Activated naive CD4-positive, alpha-beta T cell treated with anti-CD3 and anti-CD28 coated beads, Interleukin-2, amount 50 U/mL, for 24 hours (primary cell): Measurements from ENCODE around the gene GPAT3.
A peak's percentile ranks its signal among the peaks of the same experiment; 100 is the strongest.
"Not testable (repeated sequence)": the region's sequence is repeated elsewhere in the genome, so short reads cannot be mapped to it uniquely, and the experiment has no call there.

Experiments used
- H3K27ac Mint-ChIP-seq: one replicate; pipeline ENCODE4 v1.8.0; 2021; ENCODE audit warnings: mild to moderate bottlenecking, mixed read lengths
- H3K27me3 Mint-ChIP-seq: one replicate; pipeline ENCODE4 v1.8.0; 2021; ENCODE audit warnings: mixed read lengths
- H3K36me3 Mint-ChIP-seq: one replicate; pipeline ENCODE4 v1.8.0; 2021; ENCODE audit warnings: mixed read lengths
- H3K4me1 Mint-ChIP-seq: one replicate; pipeline ENCODE4 v1.8.0; 2021; ENCODE audit warnings: mixed read lengths
- H3K4me3 Mint-ChIP-seq: one replicate; pipeline ENCODE4 v1.8.0; 2021; ENCODE audit warnings: mild to moderate bottlenecking, mixed read lengths
- H3K9me3 Mint-ChIP-seq: one replicate; pipeline ENCODE4 v1.8.0; 2021; ENCODE audit warnings: mixed read lengths

GPAT3 gene

DNA sequence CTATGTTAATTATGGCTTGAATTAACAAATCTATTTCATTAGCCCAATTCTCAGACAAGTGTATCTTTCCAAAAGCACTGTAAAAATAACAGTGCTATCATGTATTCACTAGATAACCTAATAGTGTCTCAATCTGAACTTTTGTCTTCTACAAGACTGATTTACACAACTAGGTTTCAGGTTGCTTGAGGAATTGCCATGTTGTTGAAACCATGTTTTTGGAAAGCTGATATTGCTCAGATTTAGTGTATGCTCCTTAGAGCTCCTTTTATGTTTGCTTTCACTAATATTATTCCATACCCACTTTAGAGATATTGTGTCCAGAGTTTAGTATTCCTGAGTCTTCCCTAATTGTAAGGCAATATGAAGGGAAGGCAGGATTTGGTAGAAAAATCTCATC lies 70.6 kb downstream of the GPAT3 start:
- Mint-ChIP-seq H3K27me3 (no peaks in the 10 kb centered on the region), H3K4me1 (no peaks in the 10 kb centered on the region), H3K4me3 (no peak overlapping the region), H3K9me3 (peaks cover 11% of the 10 kb centered on the region), H3K36me3 (no peaks in the 10 kb centered on the region), H3K27ac (no peak overlapping the region)

DNA sequence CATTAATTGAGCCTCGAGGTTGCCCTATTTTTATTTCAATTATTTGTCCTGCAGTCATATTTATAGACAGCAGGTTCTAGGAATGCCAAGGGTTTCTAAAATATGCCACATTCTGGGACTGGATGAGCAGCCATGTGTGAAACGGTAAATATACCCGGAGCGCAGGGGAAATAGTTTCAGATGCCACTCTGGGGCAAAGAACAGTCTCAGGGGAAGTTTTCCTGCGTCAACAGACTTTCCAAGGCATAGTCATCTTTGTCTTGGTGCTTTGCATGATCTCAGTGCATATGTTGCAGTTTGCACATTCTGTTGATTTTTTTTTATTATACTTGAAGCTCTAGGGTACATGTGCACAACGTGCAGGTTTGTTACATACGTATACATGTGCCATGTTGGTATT lies 71.0 kb downstream of the GPAT3 start:
- H3K27ac Mint-ChIP-seq, result no peak overlapping the region
- peaks cover 12% of the 10 kb centered on the region for H3K9me3 Mint-ChIP-seq
- no peaks in the 10 kb centered on the region for H3K36me3 Mint-ChIP-seq
- H3K4me1 Mint-ChIP-seq, result no peaks in the 10 kb centered on the region
- no peaks in the 10 kb centered on the region for H3K27me3 Mint-ChIP-seq
- no peak overlapping the region for H3K4me3 Mint-ChIP-seq

DNA sequence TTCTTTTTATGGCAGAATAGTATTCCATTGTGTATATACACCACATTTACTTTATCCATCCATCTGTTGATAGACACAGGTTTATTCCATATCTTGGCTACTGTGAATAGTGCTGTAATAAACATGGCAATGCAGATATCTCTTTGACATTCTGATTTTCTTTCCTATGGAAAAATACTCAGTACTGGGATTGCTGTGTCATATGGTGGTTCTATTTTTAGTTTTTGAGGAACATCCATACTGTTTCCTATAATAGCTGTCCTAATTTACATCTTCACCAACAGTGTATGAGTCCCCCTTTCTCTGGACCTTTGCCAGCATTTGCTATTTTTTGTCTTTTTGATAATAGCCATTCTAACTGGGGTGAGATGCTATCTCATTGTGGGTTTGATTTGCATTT lies 73.5 kb downstream of the GPAT3 start:
- H3K9me3 Mint-ChIP-seq, result peaks cover 26% of the 10 kb centered on the region

DNA sequence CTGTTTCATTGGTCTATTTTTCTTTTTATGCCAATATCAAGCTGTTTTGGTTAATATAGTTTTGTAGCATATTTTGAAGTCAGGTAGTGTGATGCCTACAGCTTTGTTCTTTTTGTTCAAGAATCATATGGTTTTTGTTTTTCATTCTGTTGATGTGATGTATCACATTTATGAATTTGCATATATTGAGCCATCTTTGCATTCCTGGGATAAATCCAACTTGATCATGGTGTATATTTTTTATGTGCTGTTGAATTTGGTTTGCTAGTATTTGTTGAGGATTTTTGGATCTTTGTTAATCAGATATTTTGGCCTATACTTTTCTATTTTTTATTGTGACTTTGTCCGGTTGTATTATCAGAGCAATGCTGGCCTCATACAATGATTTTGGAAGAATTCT lies 74.8 kb downstream of the GPAT3 start:
- no peaks in the 10 kb centered on the region for H3K4me1 Mint-ChIP-seq
- H3K36me3 Mint-ChIP-seq, result peaks cover 6% of the 10 kb centered on the region
- peaks cover 6% of the 10 kb centered on the region for H3K27me3 Mint-ChIP-seq
- no peak overlapping the region for H3K4me3 Mint-ChIP-seq
- peaks cover 31% of the 10 kb centered on the region for H3K9me3 Mint-ChIP-seq
- no peak overlapping the region for H3K27ac Mint-ChIP-seq

More for the DNA sequence above, 73.5 kb downstream of the GPAT3 start:
- H3K27ac Mint-ChIP-seq, result no peak overlapping the region
- peaks cover 6% of the 10 kb centered on the region for H3K36me3 Mint-ChIP-seq
- no peaks in the 10 kb centered on the region for H3K4me1 Mint-ChIP-seq
- no peak overlapping the region for H3K4me3 Mint-ChIP-seq
- peaks cover 5% of the 10 kb centered on the region for H3K27me3 Mint-ChIP-seq

DNA sequence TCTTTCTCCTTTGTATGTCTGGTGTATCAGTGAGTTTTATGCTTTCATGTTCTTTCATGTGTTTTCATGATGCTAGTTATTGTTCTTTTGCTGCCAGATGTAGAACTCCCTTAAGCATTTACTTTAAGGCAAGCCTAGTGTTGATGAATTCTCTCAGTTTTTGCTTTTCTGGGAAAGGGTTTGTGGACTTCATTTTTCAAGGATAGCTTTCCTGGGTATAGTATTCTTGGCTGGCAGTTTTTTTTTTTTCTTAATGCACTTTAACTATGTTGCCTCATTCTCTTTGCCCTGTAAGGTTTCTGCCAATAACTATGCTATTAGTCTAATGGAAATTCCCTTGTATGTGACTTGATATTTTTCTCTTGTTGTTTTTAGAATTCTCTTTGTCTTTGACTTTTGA lies 77.1 kb downstream of the GPAT3 start:
- peaks cover 31% of the 10 kb centered on the region for H3K9me3 Mint-ChIP-seq

DNA sequence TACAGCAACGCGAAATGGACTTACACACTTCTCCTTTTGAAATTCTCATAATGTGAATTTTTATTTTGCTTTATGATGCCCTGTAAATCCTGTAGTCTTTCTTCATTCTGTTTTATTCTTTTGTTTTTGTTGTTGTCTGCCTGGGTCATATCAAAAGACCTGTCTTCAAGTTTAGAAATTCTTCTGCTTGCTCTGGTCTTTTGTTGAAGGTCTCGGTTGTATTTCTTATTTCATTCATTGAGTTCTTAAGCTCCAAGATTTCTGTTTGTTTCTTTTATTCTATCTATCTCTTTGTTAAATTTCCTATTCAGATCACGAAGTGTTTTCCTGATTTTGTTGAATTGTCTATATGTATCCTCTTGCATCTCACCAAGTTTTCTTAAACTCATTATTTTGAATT lies 78.1 kb downstream of the GPAT3 start:
- H3K27me3 Mint-ChIP-seq, result peaks cover 15% of the 10 kb centered on the region
- H3K36me3 Mint-ChIP-seq, result peaks cover 6% of the 10 kb centered on the region
- peaks cover 31% of the 10 kb centered on the region for H3K9me3 Mint-ChIP-seq
- no peak overlapping the region for H3K27ac Mint-ChIP-seq
- no peak overlapping the region for H3K4me3 Mint-ChIP-seq
- no peaks in the 10 kb centered on the region for H3K4me1 Mint-ChIP-seq

More for the DNA sequence above, 77.1 kb downstream of the GPAT3 start:
- Mint-ChIP-seq H3K4me3 (no peak overlapping the region), H3K4me1 (no peaks in the 10 kb centered on the region), H3K36me3 (peaks cover 6% of the 10 kb centered on the region), H3K27ac (no peak overlapping the region), H3K27me3 (peaks cover 12% of the 10 kb centered on the region)

DNA sequence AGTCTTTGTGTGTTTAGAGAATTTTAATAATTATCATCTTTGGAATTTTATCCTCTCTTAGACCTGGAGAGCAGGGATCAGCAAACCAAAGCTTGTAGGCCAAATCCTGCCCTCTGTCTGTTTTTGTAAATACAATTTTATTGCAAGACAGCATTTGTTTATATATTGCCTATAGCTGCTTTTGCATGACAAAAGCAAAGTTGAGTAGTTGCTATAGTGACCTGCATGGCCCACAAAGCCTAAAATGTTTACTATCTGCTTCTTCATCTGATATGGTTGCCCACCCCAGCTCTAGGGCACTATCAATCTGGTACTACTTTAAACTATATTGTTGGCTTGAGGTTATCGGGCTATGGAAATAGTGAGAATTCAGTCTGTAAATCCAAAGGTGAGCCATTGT lies 80.3 kb downstream of the GPAT3 start:
- H3K27me3 Mint-ChIP-seq, result peaks cover 31% of the 10 kb centered on the region
- H3K36me3 Mint-ChIP-seq, result peaks cover 6% of the 10 kb centered on the region
- no peaks in the 10 kb centered on the region for H3K4me1 Mint-ChIP-seq
- peaks cover 22% of the 10 kb centered on the region for H3K9me3 Mint-ChIP-seq
- H3K27ac Mint-ChIP-seq, result no peak overlapping the region
- no peak overlapping the region for H3K4me3 Mint-ChIP-seq

DNA sequence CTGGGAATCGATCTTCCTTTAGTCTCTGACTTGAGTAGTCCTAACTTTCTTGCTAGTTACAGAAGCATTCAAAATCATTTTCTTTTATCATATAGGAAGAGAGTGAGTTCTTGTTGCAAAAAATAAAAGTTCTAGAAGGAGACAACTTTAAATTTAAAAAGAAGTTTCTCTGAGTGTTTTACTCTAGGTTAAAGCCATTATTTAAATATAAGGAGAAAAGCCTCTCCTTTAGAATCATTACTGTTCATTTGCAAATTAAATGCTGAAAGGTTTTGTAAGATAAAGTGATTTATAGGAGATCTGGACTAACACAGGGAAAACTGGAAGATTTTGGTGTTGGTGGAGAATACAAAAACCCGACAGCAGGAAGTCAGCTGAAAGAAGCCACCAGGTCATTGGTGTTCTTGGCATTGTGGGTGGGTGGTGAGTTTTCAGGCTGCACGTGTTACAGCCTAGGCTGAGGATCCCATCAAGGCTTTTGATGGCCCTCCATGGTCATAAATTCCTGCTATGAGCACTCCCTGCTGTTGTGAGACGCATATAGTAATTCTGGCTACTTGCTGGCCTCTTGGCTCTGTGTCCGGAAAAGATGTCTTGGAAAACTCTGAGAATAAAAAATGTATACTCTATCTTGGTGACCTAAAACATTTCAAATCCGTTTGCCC lies 81.6 kb downstream of the GPAT3 start:
- no peaks in the 10 kb centered on the region for H3K4me1 Mint-ChIP-seq
- peaks cover 9% of the 10 kb centered on the region for H3K36me3 Mint-ChIP-seq
- H3K27me3 Mint-ChIP-seq, result peaks cover 36% of the 10 kb centered on the region

DNA sequence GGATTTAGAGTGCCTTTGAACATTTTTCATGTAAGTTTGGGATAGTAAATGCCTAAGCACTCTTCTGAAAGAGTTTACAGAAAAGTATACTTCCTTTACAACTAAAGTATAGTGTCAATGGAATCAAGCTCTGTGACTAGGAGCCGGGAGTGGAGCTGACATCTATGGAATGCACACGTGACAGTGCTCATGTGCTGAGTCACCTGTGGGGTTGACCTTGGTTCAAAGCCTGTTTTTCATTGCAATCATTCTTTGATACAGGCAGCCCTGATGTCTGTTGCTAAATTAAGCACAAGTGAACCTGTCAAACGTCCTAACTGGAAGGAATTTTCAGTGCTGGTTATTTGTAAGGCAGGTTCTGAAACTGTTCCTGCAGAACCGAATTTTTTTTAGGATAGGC lies 82.5 kb downstream of the GPAT3 start:
- H3K27me3 Mint-ChIP-seq, result peaks cover 34% of the 10 kb centered on the region
- no peak overlapping the region for H3K4me3 Mint-ChIP-seq
- H3K9me3 Mint-ChIP-seq, result peaks cover 15% of the 10 kb centered on the region
- no peaks in the 10 kb centered on the region for H3K4me1 Mint-ChIP-seq
- H3K36me3 Mint-ChIP-seq, result peaks cover 6% of the 10 kb centered on the region
- no peak overlapping the region for H3K27ac Mint-ChIP-seq

More for the DNA sequence above, 81.6 kb downstream of the GPAT3 start:
- Mint-ChIP-seq H3K9me3 (peaks cover 25% of the 10 kb centered on the region), H3K4me3 (no peak overlapping the region), H3K27ac (no peak overlapping the region)

DNA sequence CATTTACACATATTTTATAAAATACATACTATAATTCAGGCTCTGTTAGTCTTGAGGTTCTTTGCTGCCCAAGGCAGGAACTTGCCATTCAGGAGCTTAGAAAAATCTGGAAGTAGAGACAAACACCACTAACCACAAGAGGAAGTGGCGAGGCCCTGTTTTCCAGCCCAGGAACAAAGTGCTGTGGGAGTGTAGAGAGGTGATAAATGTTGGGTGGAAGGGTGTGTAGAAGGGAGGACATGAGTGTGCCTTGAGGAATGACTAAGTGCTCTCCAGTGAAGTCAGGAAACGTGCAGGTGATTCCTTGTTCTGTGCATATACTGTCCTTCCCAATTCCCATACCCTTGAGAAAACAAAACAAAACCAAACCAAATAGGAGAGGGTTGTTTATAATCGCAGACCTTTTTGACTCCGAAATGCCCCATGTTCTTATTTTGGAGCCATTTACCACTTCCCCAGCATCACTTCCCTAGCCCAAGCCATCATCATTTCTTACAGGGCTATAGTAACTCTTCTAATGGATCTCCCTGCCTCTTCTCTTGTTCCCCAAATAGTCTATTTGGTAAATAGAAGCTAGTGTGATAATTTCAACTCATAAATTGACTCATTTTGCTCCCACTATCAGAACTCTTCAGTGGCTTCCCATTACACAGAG lies 83.2 kb downstream of the GPAT3 start:
- peaks cover 13% of the 10 kb centered on the region for H3K9me3 Mint-ChIP-seq
- peaks cover 33% of the 10 kb centered on the region for H3K27me3 Mint-ChIP-seq
- no peaks in the 10 kb centered on the region for H3K4me1 Mint-ChIP-seq
- no peak overlapping the region for H3K4me3 Mint-ChIP-seq
- peak overlapping the region; percentile 31 for H3K27ac Mint-ChIP-seq
- H3K36me3 Mint-ChIP-seq, result peaks cover 4% of the 10 kb centered on the region

DNA sequence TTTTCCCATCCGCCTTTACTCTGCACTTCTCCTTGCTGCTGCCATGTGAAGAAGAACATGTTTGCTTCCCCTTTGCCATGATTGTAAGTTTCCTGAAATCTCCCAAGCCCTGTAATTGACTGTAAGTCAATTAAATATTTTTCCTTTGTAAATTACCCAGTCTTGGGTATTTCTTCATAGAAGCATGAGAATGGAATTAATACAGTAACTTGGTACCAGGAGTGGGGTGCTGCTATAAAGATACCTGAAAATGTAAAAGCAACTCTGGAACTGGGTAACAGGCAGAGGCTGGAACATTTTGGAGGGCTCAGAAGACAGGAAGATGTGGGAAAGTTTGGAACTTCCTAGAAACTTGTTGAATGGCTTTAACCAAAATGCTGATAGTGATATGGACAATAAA lies 86.2 kb downstream of the GPAT3 start:
- not testable (repeated sequence) for H3K4me3 Mint-ChIP-seq, H3K36me3 Mint-ChIP-seq, H3K9me3 Mint-ChIP-seq, H3K27ac Mint-ChIP-seq, H3K4me1 Mint-ChIP-seq
- H3K27me3 Mint-ChIP-seq, result peaks cover 35% of the 10 kb centered on the region

DNA sequence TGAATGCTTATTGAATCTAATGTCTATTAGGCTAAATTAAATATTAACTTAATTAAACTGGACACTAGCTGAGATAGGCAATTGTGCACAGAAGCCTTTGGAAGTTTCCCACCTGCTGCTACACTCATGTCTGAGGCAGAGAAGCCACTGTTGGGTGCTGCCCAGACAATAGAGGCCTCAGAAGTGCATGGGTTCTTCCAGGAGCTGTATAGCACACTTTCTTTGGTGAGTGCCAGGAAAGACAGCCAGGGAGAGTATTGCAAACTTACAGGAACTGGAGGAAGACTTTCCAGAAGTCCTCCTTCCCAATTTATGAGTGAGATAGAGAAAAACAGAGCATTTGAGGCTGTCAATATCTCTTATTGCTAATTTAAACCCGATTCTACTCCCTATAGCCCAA lies 89.9 kb downstream of the GPAT3 start:
- no peak overlapping the region for H3K27ac Mint-ChIP-seq
- H3K27me3 Mint-ChIP-seq, result peaks cover 20% of the 10 kb centered on the region
- no peak overlapping the region for H3K4me3 Mint-ChIP-seq
- H3K36me3 Mint-ChIP-seq, result peaks cover 2% of the 10 kb centered on the region
- no peaks in the 10 kb centered on the region for H3K4me1 Mint-ChIP-seq
- H3K9me3 Mint-ChIP-seq, result peaks cover 6% of the 10 kb centered on the region

DNA sequence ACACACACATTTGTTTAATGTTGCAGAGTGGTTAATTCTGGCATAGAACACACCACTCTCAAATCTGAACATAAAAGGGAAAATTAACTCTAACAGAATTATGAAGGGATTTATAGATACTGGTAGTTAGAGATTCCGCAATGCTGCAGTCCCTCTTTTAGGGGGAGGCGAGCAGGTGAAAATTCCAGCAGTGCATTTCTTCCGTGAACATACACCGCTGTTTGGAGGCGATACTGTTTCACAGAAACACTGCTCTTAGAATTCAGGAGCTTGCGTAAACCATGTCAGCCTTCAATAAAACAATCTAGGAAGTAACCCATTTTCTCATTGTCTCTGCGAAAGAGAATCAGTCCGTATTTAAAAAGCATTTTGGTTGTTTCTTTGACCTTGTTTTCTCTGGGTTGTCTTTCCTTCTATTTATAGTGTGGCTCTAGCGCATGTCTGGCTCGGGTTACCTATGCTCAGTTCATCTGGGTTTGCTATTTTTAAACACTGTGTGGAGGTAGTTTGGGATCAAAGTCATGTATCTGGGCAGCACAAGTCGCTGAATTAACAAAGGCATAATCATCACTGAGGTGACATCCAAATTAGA lies 90.4 kb downstream of the GPAT3 start:
- peaks cover 6% of the 10 kb centered on the region for H3K9me3 Mint-ChIP-seq
- H3K27ac Mint-ChIP-seq, result no peak overlapping the region
- H3K4me3 Mint-ChIP-seq, result no peak overlapping the region
- H3K4me1 Mint-ChIP-seq, result no peaks in the 10 kb centered on the region
- H3K36me3 Mint-ChIP-seq, result peaks cover 2% of the 10 kb centered on the region
- peaks cover 17% of the 10 kb centered on the region for H3K27me3 Mint-ChIP-seq

DNA sequence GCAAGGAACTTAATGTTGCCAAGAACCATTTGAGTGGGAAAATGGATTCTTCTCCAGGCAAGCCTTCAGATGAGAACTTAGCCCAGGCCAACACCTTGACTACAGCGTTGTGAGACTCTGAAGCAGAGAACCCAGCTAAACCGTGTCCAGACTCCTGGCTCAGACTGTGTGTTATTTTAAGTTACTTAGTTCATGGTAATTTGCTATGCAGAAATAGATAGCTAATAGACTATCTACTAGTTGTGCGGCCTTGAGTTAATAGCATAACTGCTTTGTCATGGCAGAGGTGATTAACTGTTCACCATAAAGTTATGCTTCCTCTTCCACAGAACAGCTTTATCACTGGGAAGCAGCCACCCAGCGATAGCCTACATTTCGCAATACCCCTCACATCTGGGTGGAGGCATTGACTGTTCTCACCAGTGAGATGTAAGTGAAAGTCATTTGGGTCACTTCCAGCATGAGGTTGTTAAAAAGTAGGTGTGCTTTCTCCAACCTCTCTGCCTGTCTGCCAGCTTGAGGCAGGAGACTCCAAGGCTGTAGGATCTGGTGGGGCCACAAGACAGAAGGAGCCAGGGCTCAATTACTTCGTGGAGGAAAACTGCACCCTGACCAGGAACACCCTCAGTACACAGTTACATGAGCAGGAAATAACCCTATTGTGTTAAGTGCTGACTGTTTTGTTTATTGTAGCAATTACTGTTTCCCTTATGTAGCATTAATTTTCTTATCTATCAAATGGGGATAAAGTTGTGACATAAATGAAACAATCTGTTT lies 94.2 kb downstream of the GPAT3 start:
- Mint-ChIP-seq H3K9me3 (no peaks in the 10 kb centered on the region), H3K4me1 (no peaks in the 10 kb centered on the region), H3K27ac (no peak overlapping the region), H3K36me3 (no peaks in the 10 kb centered on the region), H3K4me3 (no peak overlapping the region), H3K27me3 (peaks cover 5% of the 10 kb centered on the region)

DNA sequence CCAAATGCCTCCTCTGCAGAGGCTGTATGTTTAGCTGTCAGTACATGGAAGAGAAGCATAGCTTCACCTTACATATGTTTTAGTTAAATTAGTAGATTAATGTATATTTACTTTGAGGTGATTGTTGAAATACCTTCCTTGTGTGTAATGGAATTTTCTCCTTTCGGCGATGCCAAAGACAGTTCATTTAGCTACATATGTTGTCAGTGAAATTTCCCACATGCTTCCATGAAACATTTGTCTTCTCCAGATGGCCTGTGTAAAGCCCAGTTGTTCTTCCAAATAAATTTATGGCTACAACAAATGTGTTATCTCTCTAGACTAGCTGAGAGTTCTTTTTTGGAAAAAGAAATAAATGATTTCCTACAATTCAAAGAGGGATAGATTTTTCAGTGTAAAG lies 95.2 kb downstream of the GPAT3 start:
- H3K4me3 Mint-ChIP-seq, result no peak overlapping the region
- peaks cover 6% of the 10 kb centered on the region for H3K27me3 Mint-ChIP-seq
- no peaks in the 10 kb centered on the region for H3K4me1 Mint-ChIP-seq
- H3K9me3 Mint-ChIP-seq, result no peaks in the 10 kb centered on the region
- H3K27ac Mint-ChIP-seq, result no peak overlapping the region
- H3K36me3 Mint-ChIP-seq, result no peaks in the 10 kb centered on the region

DNA sequence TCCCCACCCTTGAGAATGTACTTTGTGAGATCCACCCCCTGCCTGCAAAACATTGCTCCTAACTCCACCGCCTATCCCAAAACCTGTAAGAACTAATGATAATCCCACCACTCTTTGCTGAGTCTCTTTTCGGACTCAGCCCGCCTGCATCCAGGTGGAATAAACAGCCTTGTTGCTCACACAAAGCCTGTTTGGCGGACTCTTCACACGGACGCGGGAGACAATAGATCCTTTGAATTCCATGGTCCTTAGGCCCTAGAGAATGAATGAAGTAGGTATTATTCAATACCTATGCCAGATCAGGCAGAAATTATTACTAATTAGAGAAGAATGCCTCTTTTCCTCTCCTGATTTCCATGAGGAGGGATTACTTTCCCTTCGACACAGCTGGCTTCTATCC lies 101.0 kb downstream of the GPAT3 start:
- Mint-ChIP-seq H3K4me3 (no peak overlapping the region), H3K4me1 (no peaks in the 10 kb centered on the region), H3K36me3 (no peaks in the 10 kb centered on the region), H3K9me3 (no peaks in the 10 kb centered on the region), H3K27ac (no peak overlapping the region), H3K27me3 (peaks cover 1% of the 10 kb centered on the region)
